Breast epithelium (tissue), 4 donors: ENCODE data around the gene KPNA4. TPM values are rescaled to one million over a fixed set of nuclear protein-coding genes. Genes with fewer than 3 reads are reported as not detected.
"Not testable (repeated sequence)": the region's sequence is repeated elsewhere in the genome, so short reads cannot be mapped to it uniquely, and the experiment has no call there.

Source experiments
- DNase-seq, 2 donors: peaks; one replicate each; pipeline ENCODE4 v3.0.0-alpha.2; 2019; ENCODE audit warnings: low spot score in 2 of 2
- H3K27ac ChIP-seq, 2 donors: fragments of 200-600 bp; sonication (generic) in 1 of 2; one replicate each; pipeline ENCODE4 v1.5.1; 2016 to 2019; ENCODE audit warnings: mild to moderate bottlenecking in 1 of 2
- H3K27me3 ChIP-seq, 2 donors: fragments of 200-600 bp; sonication (generic) in 1 of 2; one replicate each; pipeline versions ENCODE4 v1.5.1 to v1.6.0; 2017 to 2019; ENCODE audit warnings: control low read depth in 1 of 2, mild to moderate bottlenecking in 1 of 2
- H3K36me3 ChIP-seq: fragments of 200-600 bp; one replicate; pipeline ENCODE4 v1.5.1; 2019
- H3K4me1 ChIP-seq, 2 donors: fragments of 200-600 bp; sonication (generic); one replicate each; pipeline ENCODE4 v1.5.1; 2016 to 2019; ENCODE audit warnings: control low read depth in 1 of 2
- H3K4me3 ChIP-seq, 3 donors: fragments of 200-600 bp; sonication (generic); 1 replicate in 2 of 3; 2 replicates in 1 of 3; pipeline ENCODE4 v1.5.1; 2016 to 2019; ENCODE audit warnings: mild to moderate bottlenecking in 3 of 3, moderate library complexity in 2 of 3
- H3K9me3 ChIP-seq, 2 donors: fragments of 200-600 bp; sonication (generic) in 1 of 2; one replicate each; pipeline ENCODE4 v1.5.1; 2016 to 2019; ENCODE audit warnings: control low read depth in 1 of 2
- POLR2A ChIP-seq: fragments of 450-650 bp; IDR thresholded peaks from one replicate; pipeline ENCODE4 v1.6.1; 2016; ENCODE audit warnings: antibody characterized with exemption, mild to moderate bottlenecking, moderate library complexity
- POLR2AphosphoS5 ChIP-seq, 3 donors: sonication (generic); formaldehyde crosslinking; IDR thresholded peaks; one replicate each; pipeline ENCODE4 v1.6.1; 2017; ENCODE audit warnings: antibody characterized with exemption in 3 of 3
- intact Hi-C: fragments of 100-400 bp; cut with DNase I; formaldehyde crosslinking; loops from one replicate; pipeline ENCODE4 v1.15.1; 2023; ENCODE audit warnings: low total_unique reads
- total RNA-seq, 3 donors: library from RNA; depleted of rRNA; stranded (reverse); fragments of >200 nt; gene quantifications; one replicate each; pipeline ENCODE4 v1.1.0, GENCODE V29; 2016
- TF ChIP-seq, protein P1 (sequence below), 3 donors: fragments of 450-650 bp; IDR thresholded peaks; one replicate each; pipeline ENCODE4 v1.5.1; 2016 to 2017; ENCODE audit warnings: antibody characterized with exemption in 3 of 3, mild to moderate bottlenecking in 3 of 3, moderate library complexity in 3 of 3

The KPNA4 gene
- total RNA-seq, 3 donors from 2014 or later = 25.2 to 39.2 (median 35.6) TPM

DNA sequence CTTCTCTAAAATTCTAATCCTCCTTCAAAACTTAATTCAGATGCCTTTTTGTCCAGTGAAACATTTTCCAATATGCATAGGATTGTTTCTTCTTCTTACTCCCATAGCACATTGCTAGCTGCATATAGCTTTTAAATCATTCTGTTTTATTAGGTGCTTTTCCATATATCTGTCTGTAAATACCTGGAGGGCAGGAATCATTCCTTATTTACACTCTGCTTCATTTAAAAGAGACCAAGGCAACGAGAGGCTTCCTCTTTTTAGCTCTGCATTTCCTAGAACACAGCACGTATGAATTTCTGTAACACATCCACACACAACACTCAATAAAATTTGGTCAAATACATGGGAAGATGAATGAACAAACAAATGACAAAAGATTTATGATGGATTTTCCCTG lies 43.5 kb upstream of the KPNA4 start:
- Histone ChIP-seq H3K27me3 (no peaks in the 10 kb centered on the region), H3K36me3 (no peaks in the 10 kb centered on the region), H3K4me3 (no peak overlapping the region), H3K27ac (no peak overlapping the region), H3K4me1 (no peaks in the 10 kb centered on the region), H3K9me3 (no peaks in the 10 kb centered on the region)
- intact Hi-C loops = loop anchor here (5.0 kb wide), 1 partner anchor 828 kb away; no protein-coding TSS in a partner anchor
- no peak for DNase-seq
- TF ChIP-seq POLR2A (no peak), POLR2AphosphoS5 (IDR thresholded peaks at IDR 0.05) (no peak)
- TF ChIP-seq, protein P1, sequence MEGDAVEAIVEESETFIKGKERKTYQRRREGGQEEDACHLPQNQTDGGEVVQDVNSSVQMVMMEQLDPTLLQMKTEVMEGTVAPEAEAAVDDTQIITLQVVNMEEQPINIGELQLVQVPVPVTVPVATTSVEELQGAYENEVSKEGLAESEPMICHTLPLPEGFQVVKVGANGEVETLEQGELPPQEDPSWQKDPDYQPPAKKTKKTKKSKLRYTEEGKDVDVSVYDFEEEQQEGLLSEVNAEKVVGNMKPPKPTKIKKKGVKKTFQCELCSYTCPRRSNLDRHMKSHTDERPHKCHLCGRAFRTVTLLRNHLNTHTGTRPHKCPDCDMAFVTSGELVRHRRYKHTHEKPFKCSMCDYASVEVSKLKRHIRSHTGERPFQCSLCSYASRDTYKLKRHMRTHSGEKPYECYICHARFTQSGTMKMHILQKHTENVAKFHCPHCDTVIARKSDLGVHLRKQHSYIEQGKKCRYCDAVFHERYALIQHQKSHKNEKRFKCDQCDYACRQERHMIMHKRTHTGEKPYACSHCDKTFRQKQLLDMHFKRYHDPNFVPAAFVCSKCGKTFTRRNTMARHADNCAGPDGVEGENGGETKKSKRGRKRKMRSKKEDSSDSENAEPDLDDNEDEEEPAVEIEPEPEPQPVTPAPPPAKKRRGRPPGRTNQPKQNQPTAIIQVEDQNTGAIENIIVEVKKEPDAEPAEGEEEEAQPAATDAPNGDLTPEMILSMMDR (IDR thresholded peaks at IDR 0.05) = no peak

- Histone ChIP-seq H3K9me3 (no peaks in the 10 kb centered on the region), H3K4me3 (no peak overlapping the region), H3K27me3 (no peaks in the 10 kb centered on the region), H3K36me3 (no peaks in the 10 kb centered on the region), H3K27ac (no peak overlapping the region), H3K4me1 (no peaks in the 10 kb centered on the region)
- TF ChIP-seq, protein P1 (IDR thresholded peaks at IDR 0.05) = no peak
- no peak for TF ChIP-seq POLR2A
- no peak for TF ChIP-seq POLR2AphosphoS5 (IDR thresholded peaks at IDR 0.05)
- intact Hi-C loops = loop anchor here (5.0 kb wide), 1 partner anchor 829 kb away; no protein-coding TSS in a partner anchor
- DNase-seq = no peak
Measured at GRCh38 chr3:160607826-160608225, 42.5 kb upstream of the KPNA4 start.

GRCh38 chr3:160605315-160605714 lies 39.9 kb upstream of the KPNA4 start:
- Histone ChIP-seq H3K27ac (no peak overlapping the region), H3K4me1 (no peaks in the 10 kb centered on the region), H3K36me3 (no peaks in the 10 kb centered on the region), H3K27me3 (no peaks in the 10 kb centered on the region), H3K9me3 (no peaks in the 10 kb centered on the region), H3K4me3 (no peak overlapping the region)
- DNase-seq = no peak
- TF ChIP-seq, protein P1 (IDR thresholded peaks at IDR 0.05) = no peak
- TF ChIP-seq POLR2AphosphoS5 (IDR thresholded peaks at IDR 0.05) (no peak), POLR2A (no peak)
- intact Hi-C loops = loop anchor here (5.0 kb wide), 1 partner anchor 832 kb away; no protein-coding TSS in a partner anchor

DNA sequence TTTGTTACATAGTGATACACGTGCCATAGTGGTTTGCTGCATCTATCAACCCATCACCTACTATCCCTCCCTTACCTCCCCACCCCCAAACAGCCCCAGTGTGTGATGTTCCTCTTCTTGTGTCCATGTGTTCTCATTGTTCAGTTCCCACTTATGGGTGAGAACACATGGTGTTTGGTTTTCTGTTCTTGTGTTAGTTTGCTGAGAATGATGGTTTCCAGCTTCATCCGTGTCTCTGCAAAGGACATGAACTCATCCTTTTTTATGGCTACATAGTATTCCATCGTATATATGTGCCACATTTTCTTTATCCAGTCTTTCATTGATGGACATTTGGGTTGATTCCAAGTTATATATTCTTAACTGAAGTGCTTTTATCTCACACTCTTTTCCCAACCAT lies 38.5 kb upstream of the KPNA4 start:
- H3K27me3 ChIP-seq, H3K4me1 ChIP-seq, H3K27ac ChIP-seq, H3K9me3 ChIP-seq, DNase-seq, H3K36me3 ChIP-seq, intact Hi-C loops, H3K4me3 ChIP-seq: not testable (repeated sequence)

DNA sequence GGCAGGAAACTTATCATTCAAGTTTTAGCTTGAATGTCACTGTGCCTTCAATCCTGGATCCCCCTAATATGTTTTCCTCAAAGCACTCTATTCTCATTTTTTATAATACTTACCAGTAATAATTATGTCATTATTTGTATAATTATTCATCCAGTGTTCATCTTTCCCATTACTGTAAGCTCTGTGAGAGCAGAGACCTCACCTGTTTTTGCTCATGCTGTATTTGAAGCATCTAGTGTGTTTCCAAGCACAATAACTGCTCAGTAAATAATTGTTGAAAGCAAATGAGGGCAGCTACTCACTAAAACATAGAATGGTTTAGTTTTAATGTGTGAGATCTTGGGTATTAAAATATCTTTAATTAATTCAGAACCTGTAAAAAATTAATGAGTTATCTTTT lies 36.9 kb upstream of the KPNA4 start:
- no peaks in the 10 kb centered on the region for H3K4me1 ChIP-seq
- intact Hi-C loops = no loop called here
- no peaks in the 10 kb centered on the region for H3K9me3 ChIP-seq
- H3K36me3 ChIP-seq = no peaks in the 10 kb centered on the region
- no peak overlapping the region for H3K27ac ChIP-seq
- H3K4me3 ChIP-seq = no peak overlapping the region
- H3K27me3 ChIP-seq = no peaks in the 10 kb centered on the region
- no peak for DNase-seq
- TF ChIP-seq POLR2A (no peak), POLR2AphosphoS5 (IDR thresholded peaks at IDR 0.05) (no peak)
- TF ChIP-seq, protein P1 (IDR thresholded peaks at IDR 0.05) = no peak

DNA sequence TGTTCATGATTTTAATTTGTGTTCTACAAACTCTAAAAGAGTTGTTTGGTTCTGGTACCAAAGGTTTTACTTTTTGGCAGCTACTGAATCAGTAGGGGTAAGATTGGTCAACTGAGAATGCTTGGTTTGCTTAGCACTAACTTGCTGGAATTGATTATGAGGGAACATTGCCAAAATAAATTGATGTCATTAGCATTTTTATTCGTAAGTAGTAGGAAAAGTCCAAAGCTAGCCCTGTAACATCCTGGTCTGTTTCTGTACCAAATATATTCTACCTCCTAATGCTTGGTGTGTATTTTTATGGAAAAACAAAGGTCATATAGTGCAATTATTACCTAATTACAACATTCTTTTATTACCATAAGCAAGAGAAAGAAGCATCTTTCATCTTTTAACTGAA lies 35.9 kb upstream of the KPNA4 start:
- no peak for DNase-seq
- TF ChIP-seq POLR2AphosphoS5 (IDR thresholded peaks at IDR 0.05) = no peak
- no peaks in the 10 kb centered on the region for H3K4me1 ChIP-seq

More for the DNA sequence above, 35.9 kb upstream of the KPNA4 start:
- Histone ChIP-seq H3K27ac (no peak overlapping the region), H3K4me3 (no peak overlapping the region), H3K36me3 (no peaks in the 10 kb centered on the region), H3K9me3 (no peaks in the 10 kb centered on the region), H3K27me3 (no peaks in the 10 kb centered on the region)
- intact Hi-C loops = no loop called here
